Mammary epithelial cell (primary cell): ENCODE data around the gene RAD51B.

Source experiments
- CTCF ChIP-seq, 2 donors: IDR thresholded peaks in 1 of 2; conservative IDR thresholded peaks in 1 of 2; 2 replicates each; pipeline ENCODE4 v1.5.1; 2011 to 2012; ENCODE audit warnings: inconsistent platforms in 2 of 2, low read length in 2 of 2, mild to moderate bottlenecking in 2 of 2, control low read depth in 1 of 2, low read depth in 1 of 2; ENCODE audit not compliant: insufficient read depth in 1 of 2; ENCODE audit errors: extremely low read depth in 1 of 2
- EZH2 ChIP-seq: IDR thresholded peaks from 2 replicates; pipeline ENCODE4 v1.6.1; 2012; ENCODE audit warnings: low read length, inconsistent platforms, borderline replicate concordance

GRCh38 chr14:67973436-67973835 lies 153.9 kb downstream of the RAD51B start:
- TF ChIP-seq EZH2 (no peak), CTCF (conservative IDR thresholded peaks at IDR 0.05 in 1 of 2, IDR thresholded peaks at IDR 0.05 in 1 of 2; ENCODE audit: extremely low read depth in 1 of 2, insufficient read depth in 1 of 2, low read depth in 1 of 2, low read length in 2 of 2) (no peak)
